Left ventricle myocardium superior (tissue), 1 donor: ENCODE results near the gene C8G. TPM values are rescaled to one million over a fixed set of nuclear protein-coding genes. Genes with fewer than 3 reads are reported as not detected.

ENCODE experiments used
- ATAC-seq: fragments of 200-7000 bp; cut with Tn5 transposase; one replicate; pipeline ENCODE4 v1.9.1; 2020; ENCODE audit warnings: mild to moderate bottlenecking, moderate library complexity
- DNase-seq: peaks from one replicate; pipeline ENCODE4 v3.0.0-alpha.2; 2020
- intact Hi-C: fragments of 100-400 bp; cut with micrococcal nuclease; formaldehyde crosslinking; loops from one replicate; pipeline ENCODE4 v1.11.0; 2022
- total RNA-seq: library from RNA; stranded (reverse); fragmentation: NEBNext Ultra II Directional; extraction: Animal tissue kit (Norgen Biotek cat#: 25700); gene quantifications from one replicate; pipeline ENCODE4 v1.2.1, GENCODE V29; 2021
- donor health status: DM: no; HTN: yes; CAD: no; lungs with severe emphysema.

The C8G gene
- total RNA-seq, 1 donor from 2014 or later, result 2.2 TPM

GRCh38 chr9:136951541-136952320, 6.7 kb downstream of the C8G start, which contains the start of gene LCN12:
Gene LCN12, plus strand, starts transcription at chr9:136952273. Its CDS starts 55 bp downstream, at chr9:136952328.
- intact Hi-C loops, result no loop called here
- ATAC-seq (no peak), DNase-seq (peak; percentile 34)

GRCh38 chr9:136952321-136952850, 7.3 kb downstream of the C8G start:
- DNase-seq, result peak; percentile 68
- intact Hi-C loops, result no loop called here
- no peak for ATAC-seq

- ATAC-seq (no peak), DNase-seq (peak; percentile 34)
- intact Hi-C loops, result no loop called here
Measured at GRCh38 chr9:136952876-136953770, 8.1 kb downstream of the C8G start.

GRCh38 chr9:136953771-136954269, 8.8 kb downstream of the C8G start:
- intact Hi-C loops, result no loop called here
- ATAC-seq (no peak), DNase-seq (peak; percentile 19)

GRCh38 chr9:136954270-136955083, 9.4 kb downstream of the C8G start:
- ATAC-seq (no peak), DNase-seq (peak; percentile 25)
- intact Hi-C loops, result no loop called here

- DNase-seq, result no peak
- intact Hi-C loops, result no loop called here
- no peak for ATAC-seq
Measured at GRCh38 chr9:136955202-136955942, 10.3 kb downstream of the C8G start.

GRCh38 chr9:136955943-136956335, 10.9 kb downstream of the C8G start:
- ATAC-seq, result no peak
- intact Hi-C loops, result no loop called here
- peak; percentile 20 for DNase-seq

- ATAC-seq (no peak), DNase-seq (no peak)
- intact Hi-C loops, result no loop called here
Measured at GRCh38 chr9:136956604-136957003, 11.6 kb downstream of the C8G start.

- no peak for ATAC-seq
- intact Hi-C loops, result no loop called here
- DNase-seq, result no peak
Measured at GRCh38 chr9:136957461-136957860, 12.4 kb downstream of the C8G start.

- intact Hi-C loops, result no loop called here
- DNase-seq, result no peak
- ATAC-seq, result no peak
Measured at GRCh38 chr9:136957901-136958300, 12.9 kb downstream of the C8G start.

GRCh38 chr9:136958473-136958872, 13.4 kb downstream of the C8G start:
- no peak for ATAC-seq
- intact Hi-C loops, result no loop called here
- DNase-seq, result no peak

- no peak for ATAC-seq
- DNase-seq, result no peak
- intact Hi-C loops, result no loop called here
Measured at GRCh38 chr9:136958898-136959850, 14.1 kb downstream of the C8G start.

- ATAC-seq (no peak), DNase-seq (no peak)
- intact Hi-C loops, result no loop called here
Measured at GRCh38 chr9:136960212-136960937, 15.3 kb downstream of the C8G start.

- no peak for ATAC-seq
- no peak for DNase-seq
- intact Hi-C loops, result no loop called here
Measured at GRCh38 chr9:136960938-136961275, 15.9 kb downstream of the C8G start.

- DNase-seq (peak; percentile 81), ATAC-seq (peak; percentile 90)
- intact Hi-C loops, result no loop called here
Measured at GRCh38 chr9:136961279-136962065, 16.4 kb downstream of the C8G start.

- DNase-seq (no peak), ATAC-seq (no peak)
- intact Hi-C loops, result no loop called here
Measured at GRCh38 chr9:136962163-136962562, 17.1 kb downstream of the C8G start.
